ENCODE results near the gene ZNRF1.

- TF ChIP-seq CTCF (IDR thresholded peaks at IDR 0.05) (no peak), REST (IDR thresholded peaks at IDR 0.05; ENCODE audit: insufficient read depth in 1 of 2, low read depth in 2 of 2, low read length in 1 of 2) (no peak), POLR2AphosphoS5 (IDR thresholded peaks at IDR 0.05; ENCODE audit: low read depth, low read length) (no peak), TCF7L2 (IDR thresholded peaks at IDR 0.05; ENCODE audit: low read depth, low read length) (no peak)
Measured at GRCh38 chr16:75019007-75019406, 20.2 kb downstream of the ZNRF1 start.
